Ramos (cell line): ENCODE data around the gene ZNF45.
"Not testable (repeated sequence)": the region's sequence is repeated elsewhere in the genome, so short reads cannot be mapped to it uniquely, and the experiment has no call there.

ENCODE experiments used
- in situ Hi-C: fragments of 300-500 bp; cut with MboI; formaldehyde crosslinking; loops from one replicate; pipeline ENCODE4 v1.14.3; 2022; ENCODE audit warnings: low sequenced_read_pairs; ENCODE audit not compliant: unreplicated experiment

The ZNF45 gene

GRCh38 chr19:43914051-43914450 lies 21.0 kb downstream of the ZNF45 start:
- in situ Hi-C loops: no loop called here

DNA sequence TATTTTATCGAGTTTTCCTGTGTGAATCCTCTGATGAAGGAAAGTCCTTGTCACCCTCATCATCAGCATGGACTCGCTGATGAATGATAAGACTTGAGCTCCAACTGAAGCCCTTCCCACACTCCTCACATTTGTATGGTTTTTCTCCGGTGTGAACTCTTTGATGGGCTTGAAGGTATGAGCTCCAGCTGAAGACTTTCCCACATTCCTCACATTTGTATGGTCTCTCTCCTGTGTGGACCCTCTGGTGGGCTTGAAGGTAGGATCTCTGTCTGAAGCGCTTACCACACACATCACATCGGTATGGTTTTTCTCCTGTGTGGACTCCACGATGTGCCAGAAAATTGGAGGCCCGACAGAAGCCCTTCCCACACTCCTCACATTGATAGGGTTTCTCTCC lies 21.7 kb downstream of the ZNF45 start:
- in situ Hi-C loops: no loop called here

GRCh38 chr19:43910884-43911283 lies 24.2 kb downstream of the ZNF45 start:
- in situ Hi-C loops: no loop called here

GRCh38 chr19:43908659-43909058 lies 26.4 kb downstream of the ZNF45 start:
- in situ Hi-C loops: no loop called here

GRCh38 chr19:43906774-43907173 lies 28.3 kb downstream of the ZNF45 start:
- in situ Hi-C loops: no loop called here

GRCh38 chr19:43905897-43906296 lies 29.2 kb downstream of the ZNF45 start:
- in situ Hi-C loops: no loop called here

DNA sequence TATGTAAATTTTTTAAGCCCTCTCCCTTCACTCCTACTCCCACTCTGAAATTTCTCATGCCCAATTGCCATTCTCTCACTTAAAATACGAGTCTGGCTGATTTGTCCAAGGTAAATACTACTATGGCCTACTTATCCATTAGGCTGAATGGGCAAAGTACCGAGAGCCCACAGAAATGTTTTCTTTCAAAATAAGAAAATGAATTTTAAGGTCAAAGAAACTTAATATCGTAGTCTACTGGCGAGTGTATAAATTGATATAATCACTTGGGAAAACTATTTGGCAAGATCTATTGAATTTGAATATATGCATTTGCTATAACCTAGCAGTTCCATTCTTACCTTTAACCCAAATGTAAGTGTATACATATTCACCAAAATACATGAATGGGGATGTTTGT lies 32.7 kb downstream of the ZNF45 start:
- in situ Hi-C loops: no loop called here

GRCh38 chr19:43901395-43902390 lies 33.4 kb downstream of the ZNF45 start:
- in situ Hi-C loops: no loop called here

DNA sequence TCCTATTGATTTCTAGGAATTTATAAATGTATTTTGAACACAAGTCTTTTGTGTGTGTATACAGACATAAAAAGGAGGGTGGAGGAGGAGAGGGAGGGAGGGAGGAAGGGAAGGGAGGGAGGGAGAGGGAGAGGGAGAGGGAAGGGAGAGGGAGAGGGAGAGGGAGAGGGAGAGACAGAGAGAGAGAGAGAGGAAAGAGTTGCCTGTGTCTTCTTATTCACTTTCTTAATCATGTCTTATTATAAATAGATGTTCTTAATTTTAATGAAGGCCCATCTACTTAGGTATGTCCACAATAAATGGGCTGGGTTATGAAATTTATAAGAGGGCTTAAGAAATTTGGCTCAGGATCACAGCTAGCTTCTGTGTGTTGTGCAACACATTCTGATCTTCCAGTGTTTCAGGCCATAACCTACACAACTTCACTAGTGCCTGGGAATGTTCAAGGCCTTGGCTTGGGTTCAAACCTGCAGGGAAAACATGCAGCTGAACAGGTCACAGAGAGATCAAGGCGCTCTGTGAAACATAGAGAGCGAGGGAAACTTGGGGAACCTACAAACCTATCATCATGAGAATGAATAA lies 39.3 kb downstream of the ZNF45 start:
- in situ Hi-C loops: no loop called here

GRCh38 chr19:43883864-43884263 lies 51.2 kb downstream of the ZNF45 start, which contains the start of gene ZNF404:
Gene ZNF404 (minus strand): TSS chr19:43883964.
- in situ Hi-C loops: no loop called here

GRCh38 chr19:43880483-43880882 lies 54.6 kb downstream of the ZNF45 start:
- in situ Hi-C loops: no loop called here

GRCh38 chr19:43872547-43873336 lies 62.3 kb downstream of the ZNF45 start:
- in situ Hi-C loops: no loop called here

DNA sequence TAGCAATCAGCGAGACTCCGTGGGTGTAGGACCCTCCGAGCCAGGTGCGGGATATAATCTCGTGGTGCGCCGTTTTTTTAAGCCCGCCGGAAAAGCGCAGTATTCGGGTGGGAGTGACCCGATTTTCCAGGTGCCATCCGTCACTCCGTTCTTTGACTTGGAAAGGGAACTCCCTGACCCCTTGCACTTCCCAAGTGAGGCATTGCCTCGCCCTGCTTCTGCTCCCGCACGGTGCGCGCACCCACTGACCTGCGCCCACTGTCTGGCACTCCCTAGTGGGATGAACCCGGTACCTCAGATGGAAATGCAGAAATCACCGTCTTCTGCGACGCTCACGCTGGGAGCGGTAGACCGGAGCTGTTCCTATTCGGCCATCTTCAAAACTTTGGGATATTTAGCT lies 68.2 kb downstream of the ZNF45 start:
- in situ Hi-C loops: not testable (repeated sequence)
